ENCODE data around the gene PAFAH1B2.
A peak's percentile ranks its signal among the peaks of the same experiment; 100 is the strongest.

Gene PAFAH1B2

DNA sequence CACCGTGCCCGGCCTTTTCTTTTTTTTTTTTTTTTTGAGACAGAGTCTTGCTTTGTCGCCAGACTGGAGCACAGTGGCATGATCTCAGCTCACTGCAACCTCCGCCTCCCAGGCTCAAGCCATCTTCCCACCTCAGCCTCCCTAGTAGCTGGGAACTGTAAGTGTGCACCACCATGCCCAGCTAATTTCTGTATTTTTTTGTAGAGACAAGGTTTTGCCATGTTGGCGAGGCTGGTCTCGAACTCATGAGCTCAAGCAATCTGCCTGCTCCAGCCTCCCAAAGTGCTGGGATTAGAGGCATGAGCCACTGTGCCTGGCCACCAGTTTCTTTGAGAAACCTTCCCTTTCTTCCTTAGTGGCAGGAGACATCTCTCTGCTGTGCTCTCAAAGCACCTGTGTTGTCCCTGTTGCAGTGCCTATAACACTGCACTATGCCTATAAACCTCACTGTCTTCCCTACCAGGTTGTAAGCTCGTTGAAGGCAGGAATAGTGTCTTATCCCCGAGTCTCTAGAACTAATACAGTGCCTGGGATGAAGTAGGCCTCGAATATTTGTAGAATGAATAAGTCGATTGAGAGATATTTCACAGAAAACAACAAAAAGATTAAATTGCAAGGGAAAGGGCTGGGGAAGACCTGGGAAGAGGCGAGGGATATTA is 68.7 kb downstream of the PAFAH1B2 start:
- no peak for DNase-seq (ENCODE audit: low spot score)
- no CpG with 5 or more reads among the region's 11 CpGs for WGBS, 2 donors (ENCODE audit: extremely low coverage in 2 of 2, insufficient read length in 2 of 2, insufficient replicate concordance in 1 of 2)
- no peaks in the 10 kb centered on the region for H3K79me1 ChIP-seq (ENCODE audit: low read depth, low read length)

DNA sequence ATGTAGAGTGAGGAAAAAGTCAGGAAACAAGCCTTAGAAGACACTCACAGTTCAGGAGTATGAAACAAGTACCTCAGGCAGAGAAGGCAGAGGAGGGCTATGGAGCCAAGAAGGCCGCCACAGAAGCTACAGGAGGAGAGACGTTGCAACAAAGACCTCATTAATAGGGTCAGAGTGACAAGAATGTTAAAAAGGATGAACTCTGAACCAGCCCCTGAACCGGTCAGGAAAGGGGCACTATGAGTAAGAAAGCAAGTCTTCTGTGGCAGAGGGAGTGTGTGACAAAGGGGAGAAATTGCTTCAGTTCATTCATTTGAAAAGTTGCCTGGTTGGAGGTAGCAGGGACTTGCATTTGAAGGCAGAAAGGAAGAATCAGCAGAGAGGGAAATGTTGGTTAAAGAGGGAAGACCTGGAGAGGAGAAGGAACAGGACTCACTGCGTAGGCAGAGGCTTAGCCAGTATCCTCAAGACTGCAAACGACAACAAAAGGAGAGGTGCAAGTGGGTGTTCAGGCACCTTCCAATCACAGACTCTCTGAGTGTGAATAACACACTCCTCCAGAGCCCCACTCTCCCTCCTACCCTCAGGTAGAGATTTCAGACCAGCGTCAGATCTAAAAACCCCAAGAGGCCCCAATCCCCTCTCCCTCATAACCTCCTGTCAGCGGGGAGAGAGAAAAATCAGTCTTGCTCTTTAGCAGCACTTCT is 70.5 kb downstream of the PAFAH1B2 start:
- H3K18ac ChIP-seq (ENCODE audit: low read length), result no peak overlapping the region
- peaks cover 4 to 8% of the 10 kb centered on the region in 2 donors for H3K4me1 ChIP-seq (ENCODE audit: control insufficient read depth in 2 of 2, insufficient read depth in 1 of 2, low read depth in 1 of 2, low read length in 2 of 2)
- H4K91ac ChIP-seq (ENCODE audit: low read depth, low read length, poor library complexity), result no peak overlapping the region
- no peak overlapping the region for H4K8ac ChIP-seq (ENCODE audit: low read depth, low read length)
- H2BK5ac ChIP-seq (ENCODE audit: low read length), result no peak overlapping the region
- H3K9me3 ChIP-seq (replicated peaks in 1 of 2; ENCODE audit: control insufficient read depth in 2 of 2, insufficient read depth in 1 of 2, low read depth in 1 of 2, low read length in 2 of 2), result no peaks in the 10 kb centered on the region
- no peak overlapping the region for H3K23ac ChIP-seq (ENCODE audit: low read depth, low read length, poor library complexity)
- H3K27me3 ChIP-seq (ENCODE audit: control insufficient read depth in 3 of 3, insufficient read depth in 3 of 3, low read depth in 1 of 3, low read length in 3 of 3), result no peaks in the 10 kb centered on the region
- H2BK12ac ChIP-seq (ENCODE audit: low read length), result no peak overlapping the region
- H3K4me3 ChIP-seq (ENCODE audit: low read length in 2 of 2), result no peak overlapping the region
- H3K14ac ChIP-seq (ENCODE audit: low read length), result no peak overlapping the region
- peak overlapping the region; percentile 79 for H3K27ac ChIP-seq (replicated peaks; ENCODE audit: low read length)
- no peak for DNase-seq (ENCODE audit: low spot score)
- no peaks in the 10 kb centered on the region for H3K79me1 ChIP-seq (ENCODE audit: low read depth, low read length)
- no peak overlapping the region for H2BK15ac ChIP-seq (ENCODE audit: low read length)
- H2AK5ac ChIP-seq (ENCODE audit: low read depth, low read length), result no peak overlapping the region
- no peak overlapping the region for H2BK120ac ChIP-seq (ENCODE audit: low read depth, low read length)
- no peak overlapping the region for H3K4me2 ChIP-seq (ENCODE audit: insufficient read depth, low read length, poor library complexity, severe bottlenecking)
- H2AFZ ChIP-seq (ENCODE audit: low read length), result peak overlapping the region; percentile 35
- WGBS, 2 donors (ENCODE audit: extremely low coverage in 2 of 2, insufficient read length in 2 of 2, insufficient replicate concordance in 1 of 2), result no CpG with 5 or more reads among the region's 7 CpGs
- H3K36me3 ChIP-seq (replicated peaks in 1 of 2; ENCODE audit: control insufficient read depth in 2 of 2, insufficient read depth in 2 of 2, low read length in 2 of 2), result peaks cover 22 to 52% of the 10 kb centered on the region in 2 donors
- H3K4ac ChIP-seq (ENCODE audit: low read length), result no peak overlapping the region
- no peak overlapping the region for H3K9ac ChIP-seq (ENCODE audit: low read depth, low read length, poor library complexity)

More for the DNA sequence above, 68.7 kb downstream of the PAFAH1B2 start:
- Histone ChIP-seq H2AK5ac (ENCODE audit: low read depth, low read length) (no peak overlapping the region), H3K4me3 (ENCODE audit: low read length in 2 of 2) (no peak overlapping the region), H3K4ac (ENCODE audit: low read length) (no peak overlapping the region), H3K36me3 (replicated peaks in 1 of 2; ENCODE audit: control insufficient read depth in 2 of 2, insufficient read depth in 2 of 2, low read length in 2 of 2) (peaks cover 13 to 35% of the 10 kb centered on the region in 2 donors), H3K9me3 (replicated peaks in 1 of 2; ENCODE audit: control insufficient read depth in 2 of 2, insufficient read depth in 1 of 2, low read depth in 1 of 2, low read length in 2 of 2) (no peaks in the 10 kb centered on the region), H2BK15ac (ENCODE audit: low read length) (no peak overlapping the region), H3K27me3 (ENCODE audit: control insufficient read depth in 3 of 3, insufficient read depth in 3 of 3, low read depth in 1 of 3, low read length in 3 of 3) (no peaks in the 10 kb centered on the region), H3K23ac (ENCODE audit: low read depth, low read length, poor library complexity) (no peak overlapping the region), H3K4me1 (ENCODE audit: control insufficient read depth in 2 of 2, insufficient read depth in 1 of 2, low read depth in 1 of 2, low read length in 2 of 2) (peaks cover 4 to 8% of the 10 kb centered on the region in 2 donors), H3K4me2 (ENCODE audit: insufficient read depth, low read length, poor library complexity, severe bottlenecking) (no peak overlapping the region), H2AFZ (ENCODE audit: low read length) (no peak overlapping the region), H2BK5ac (ENCODE audit: low read length) (no peak overlapping the region), H4K91ac (ENCODE audit: low read depth, low read length, poor library complexity) (no peak overlapping the region), H3K14ac (ENCODE audit: low read length) (no peak overlapping the region), H3K9ac (ENCODE audit: low read depth, low read length, poor library complexity) (no peak overlapping the region), H4K8ac (ENCODE audit: low read depth, low read length) (no peak overlapping the region), H3K18ac (ENCODE audit: low read length) (no peak overlapping the region), H2BK12ac (ENCODE audit: low read length) (no peak overlapping the region), H2BK120ac (ENCODE audit: low read depth, low read length) (no peak overlapping the region), H3K27ac (replicated peaks; ENCODE audit: low read length) (no peak overlapping the region)

DNA sequence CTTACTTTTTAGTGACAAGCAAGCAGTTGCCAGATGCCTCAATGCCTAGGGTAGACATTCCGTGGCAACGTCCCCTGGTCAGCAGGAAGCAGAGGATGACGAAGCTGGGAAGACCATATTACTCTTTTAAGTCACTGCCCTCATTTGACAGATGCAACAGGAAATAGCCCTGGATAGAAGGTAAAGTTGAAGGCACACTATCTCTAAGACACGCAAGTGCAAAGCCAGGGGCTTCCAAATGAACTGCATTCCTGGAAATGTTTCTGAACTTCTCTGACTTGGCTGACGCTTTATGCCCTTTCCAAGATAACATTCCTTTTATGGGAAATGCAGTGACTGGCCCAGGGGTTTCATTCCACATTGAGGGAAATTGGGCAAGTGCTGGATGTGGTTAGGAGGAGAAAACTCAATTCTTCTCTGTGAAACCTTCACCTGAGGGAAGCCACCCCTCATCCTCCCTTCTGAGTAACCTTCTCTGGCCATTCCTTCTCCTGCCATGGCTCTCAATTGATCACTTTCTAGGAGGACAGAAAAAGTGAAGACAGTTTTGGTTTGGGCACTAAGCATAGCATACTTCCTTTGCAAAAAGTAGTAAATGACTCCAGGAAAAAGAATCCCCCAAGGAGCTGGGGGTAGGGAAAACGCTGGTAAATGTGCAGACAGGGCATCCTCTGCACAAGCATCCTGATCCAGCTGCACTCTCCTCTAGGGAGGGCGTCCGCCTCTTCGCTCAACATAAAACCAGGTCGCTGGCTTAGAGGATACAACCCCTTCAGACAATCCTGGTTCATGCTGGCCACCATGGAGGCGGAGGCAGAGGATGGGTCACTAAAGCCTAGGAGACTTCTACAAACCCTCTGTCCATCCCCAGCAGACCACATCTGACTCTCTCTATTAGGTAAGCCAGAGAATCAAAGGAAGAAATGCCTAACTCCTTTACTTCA is 73.3 kb downstream of the PAFAH1B2 start:
- no CpG with 5 or more reads among the region's 11 CpGs for WGBS, 2 donors (ENCODE audit: extremely low coverage in 2 of 2, insufficient read length in 2 of 2, insufficient replicate concordance in 1 of 2)
- H3K4me2 ChIP-seq (ENCODE audit: insufficient read depth, low read length, poor library complexity, severe bottlenecking), result no peak overlapping the region
- H2BK12ac ChIP-seq (ENCODE audit: low read length), result no peak overlapping the region
- no peak overlapping the region for H2BK5ac ChIP-seq (ENCODE audit: low read length)
- H3K4me1 ChIP-seq (ENCODE audit: control insufficient read depth in 2 of 2, insufficient read depth in 1 of 2, low read depth in 1 of 2, low read length in 2 of 2), result peaks cover 8 to 9% of the 10 kb centered on the region in 2 donors
- H3K14ac ChIP-seq (ENCODE audit: low read length), result no peak overlapping the region
- no peaks in the 10 kb centered on the region for H3K79me1 ChIP-seq (ENCODE audit: low read depth, low read length)
- no peak overlapping the region for H3K4me3 ChIP-seq (ENCODE audit: low read length in 2 of 2)
- peaks cover 22 to 74% of the 10 kb centered on the region in 2 donors for H3K36me3 ChIP-seq (replicated peaks in 1 of 2; ENCODE audit: control insufficient read depth in 2 of 2, insufficient read depth in 2 of 2, low read length in 2 of 2)
- no peak overlapping the region for H3K4ac ChIP-seq (ENCODE audit: low read length)
- H3K27me3 ChIP-seq (ENCODE audit: control insufficient read depth in 3 of 3, insufficient read depth in 3 of 3, low read depth in 1 of 3, low read length in 3 of 3), result no peaks in the 10 kb centered on the region
- H3K18ac ChIP-seq (ENCODE audit: low read length), result no peak overlapping the region
- DNase-seq (ENCODE audit: low spot score), result no peak
- no peak overlapping the region for H4K91ac ChIP-seq (ENCODE audit: low read depth, low read length, poor library complexity)
- no peak overlapping the region for H4K8ac ChIP-seq (ENCODE audit: low read depth, low read length)
- H3K27ac ChIP-seq (replicated peaks; ENCODE audit: low read length), result no peak overlapping the region
- no peak overlapping the region for H2BK15ac ChIP-seq (ENCODE audit: low read length)
- H2AK5ac ChIP-seq (ENCODE audit: low read depth, low read length), result no peak overlapping the region
- no peak overlapping the region for H2BK120ac ChIP-seq (ENCODE audit: low read depth, low read length)
- H3K9me3 ChIP-seq (replicated peaks in 1 of 2; ENCODE audit: control insufficient read depth in 2 of 2, insufficient read depth in 1 of 2, low read depth in 1 of 2, low read length in 2 of 2), result no peaks in the 10 kb centered on the region
- H2AFZ ChIP-seq (ENCODE audit: low read length), result no peak overlapping the region
- no peak overlapping the region for H3K23ac ChIP-seq (ENCODE audit: low read depth, low read length, poor library complexity)
- no peak overlapping the region for H3K9ac ChIP-seq (ENCODE audit: low read depth, low read length, poor library complexity)

All from neuronal stem cell (in vitro differentiated cells).